ENCODE results near the gene SYT3. TPM values are rescaled to one million over a fixed set of nuclear protein-coding genes. Genes with fewer than 3 reads are reported as not detected.
A peak's percentile ranks its signal among the peaks of the same experiment; 100 is the strongest.

The SYT3 gene
- total and polyA plus RNA-seq, 2 of the 8 experiments (the other 6 are each of a cell fraction or from before 2014, with no cell fraction given) = 6.7 to 17.3 TPM

GRCh38 chr19:50607874-50608785 lies 31.6 kb downstream of the SYT3 start (continued):
- TF ChIP-seq, protein P1, sequence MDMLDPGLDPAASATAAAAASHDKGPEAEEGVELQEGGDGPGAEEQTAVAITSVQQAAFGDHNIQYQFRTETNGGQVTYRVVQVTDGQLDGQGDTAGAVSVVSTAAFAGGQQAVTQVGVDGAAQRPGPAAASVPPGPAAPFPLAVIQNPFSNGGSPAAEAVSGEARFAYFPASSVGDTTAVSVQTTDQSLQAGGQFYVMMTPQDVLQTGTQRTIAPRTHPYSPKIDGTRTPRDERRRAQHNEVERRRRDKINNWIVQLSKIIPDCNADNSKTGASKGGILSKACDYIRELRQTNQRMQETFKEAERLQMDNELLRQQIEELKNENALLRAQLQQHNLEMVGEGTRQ (IDR thresholded peaks at IDR 0.05; ENCODE audit: low read length) = no peak
- TF ChIP-seq KDM5A (IDR thresholded peaks at IDR 0.05; ENCODE audit: low read length) = no peak
- TF ChIP-seq TAF7 (optimal IDR thresholded peaks at IDR 0.05; ENCODE audit: borderline replicate concordance, low read depth, low read length) = no peak
- TF ChIP-seq CHD7 (IDR thresholded peaks at IDR 0.05; ENCODE audit: insufficient replicate concordance, low read length) = no peak
- TF ChIP-seq TEAD4 (IDR thresholded peaks at IDR 0.05; ENCODE audit: low read depth, low read length) = peak; percentile 16; the same call in 1 of the 2 replicates
- TF ChIP-seq GTF2F1 (IDR thresholded peaks at IDR 0.05; ENCODE audit: borderline replicate concordance, low read depth, low read length) = 0 out of 2 replicates have a peak, but pooled peaks have one; percentile 35
- no peak for TF ChIP-seq POU5F1 (IDR thresholded peaks at IDR 0.05; ENCODE audit: low read depth, low read length)
- no peak for TF ChIP-seq MAFK (IDR thresholded peaks at IDR 0.05; ENCODE audit: low read depth, low read length)

Data from H1 (cell line).